Hepatocyte (in vitro differentiated cells): ENCODE measurements around the gene NDRG3. TPM values are rescaled to one million over a fixed set of nuclear protein-coding genes. Genes with fewer than 3 reads are reported as not detected.

ENCODE experiments used
- DNase-seq: peaks from one replicate; pipeline ENCODE4 v3.0.0-alpha.2; 2016; ENCODE audit warnings: low spot score
- H2AFZ ChIP-seq: fragments of 200-600 bp; sonication (generic); 2 replicates; pipeline ENCODE4 v1.6.0; 2016; ENCODE audit warnings: antibody characterized with exemption, mild to moderate bottlenecking
- H3K27ac ChIP-seq: fragments of 200-600 bp; sonication (generic); 2 replicates; pipeline ENCODE4 v1.5.1; 2016; ENCODE audit warnings: mild to moderate bottlenecking
- H3K27me3 ChIP-seq: fragments of 200-600 bp; sonication (generic); 2 replicates; pipeline ENCODE4 v1.6.1; 2016
- H3K36me3 ChIP-seq: fragments of 200-600 bp; sonication (generic); replicated peaks from 2 replicates; pipeline ENCODE4 v1.5.1; 2016; ENCODE audit warnings: low read depth; ENCODE audit not compliant: insufficient read depth
- H3K4me1 ChIP-seq: fragments of 200-600 bp; sonication (generic); 2 replicates; pipeline ENCODE4 v1.5.1; 2016; ENCODE audit warnings: mild to moderate bottlenecking, moderate library complexity; ENCODE audit not compliant: insufficient read depth
- H3K4me2 ChIP-seq: fragments of 200-600 bp; sonication (generic); 2 replicates; pipeline ENCODE4 v1.6.0; 2016
- H3K4me3 ChIP-seq: fragments of 200-600 bp; sonication (generic); 2 replicates; pipeline ENCODE4 v1.5.1; 2016; ENCODE audit warnings: mild to moderate bottlenecking
- H3K79me2 ChIP-seq: fragments of 200-600 bp; sonication (generic); 2 replicates; pipeline ENCODE4 v1.6.0; 2017; ENCODE audit warnings: mild to moderate bottlenecking
- H3K9me2 ChIP-seq: fragments of 200-600 bp; sonication (generic); replicated peaks from 2 replicates; pipeline ENCODE4 v1.6.0; 2017; ENCODE audit warnings: mild to moderate bottlenecking; ENCODE audit not compliant: insufficient read depth
- H3K9me3 ChIP-seq: fragments of 200-600 bp; sonication (generic); 2 replicates; pipeline ENCODE4 v1.5.1; 2016; ENCODE audit warnings: low read depth, mild to moderate bottlenecking
- H4K20me1 ChIP-seq: fragments of 200-600 bp; sonication (generic); 2 replicates; pipeline ENCODE4 v1.6.0; 2016; ENCODE audit warnings: mild to moderate bottlenecking; ENCODE audit not compliant: insufficient read depth, poor library complexity, severe bottlenecking
- CTCF ChIP-seq: fragments of 200-600 bp; sonication (generic); IDR thresholded peaks from 2 replicates; pipeline ENCODE4 v1.5.1; 2016; ENCODE audit warnings: antibody characterized with exemption, mild to moderate bottlenecking; ENCODE audit not compliant: poor library complexity
- EZH2 ChIP-seq: fragments of 200-600 bp; sonication (generic); IDR thresholded peaks from 2 replicates; pipeline ENCODE4 v1.6.1; 2016; ENCODE audit warnings: antibody characterized with exemption, mild to moderate bottlenecking, borderline replicate concordance
- EZH2phosphoT487 ChIP-seq: fragments of 200-600 bp; sonication (generic); IDR thresholded peaks from one replicate; pipeline ENCODE4 v1.6.1; 2018; ENCODE audit warnings: antibody characterized with exemption, mild to moderate bottlenecking, low read depth, moderate library complexity; ENCODE audit not compliant: unreplicated experiment, severe bottlenecking
- WGBS: methylation state at CpG from one replicate; pipeline ENCODE4 v1.1.6; 2016; ENCODE audit warnings: low lambda C conversion rate; ENCODE audit errors: missing lambda C conversion rate; 5-methylcytosine and 5-hydroxymethylcytosine counted together
- polyA plus RNA-seq: library from polyadenylated mRNA; unstranded; fragments of >200 nt; fragmentation: Nextera tagmentation; extraction: Ambion mirVana; gene quantifications from 2 replicates; pipeline ENCODE4 v1.2.1, GENCODE V29; 2016
- total RNA-seq: library from RNA; depleted of rRNA; stranded (reverse); fragments of >200 nt; gene quantifications from 2 replicates; pipeline ENCODE4 v1.2.3, GENCODE V29; 2014

Gene NDRG3
- total and polyA plus RNA-seq, 2 experiments from 2014 or later, result 19.1 to 19.5 TPM

- Histone ChIP-seq H3K9me3 (no peaks in the 10 kb centered on the region), H3K27me3 (no peaks in the 10 kb centered on the region), H3K4me3 (no peak overlapping the region), H3K9me2 (no peaks in the 10 kb centered on the region), H3K4me2 (no peak overlapping the region), H3K27ac (no peak overlapping the region), H4K20me1 (no peaks in the 10 kb centered on the region), H2AFZ (no peak overlapping the region), H3K4me1 (no peaks in the 10 kb centered on the region), H3K79me2 (no peaks in the 10 kb centered on the region), H3K36me3 (no peaks in the 10 kb centered on the region)
- 92% methylated on average over 3 of the region's 3 CpGs for WGBS
- DNase-seq, result no peak
- TF ChIP-seq EZH2phosphoT487 (no peak), EZH2 (no peak)
Observed at GRCh38 chr20:36717021-36717420, 28.9 kb downstream of the NDRG3 start.

GRCh38 chr20:36712775-36713174 lies 33.1 kb downstream of the NDRG3 start:
- H3K4me2 ChIP-seq, result no peak overlapping the region
- 81% methylated on average over 1 of the region's 1 CpG for WGBS
- TF ChIP-seq EZH2 (no peak), EZH2phosphoT487 (no peak), CTCF (no peak)
- H2AFZ ChIP-seq, result no peak overlapping the region
- no peak overlapping the region for H3K4me3 ChIP-seq
- H3K27ac ChIP-seq, result no peak overlapping the region
- no peaks in the 10 kb centered on the region for H3K27me3 ChIP-seq
- H3K4me1 ChIP-seq, result no peaks in the 10 kb centered on the region
- no peak for DNase-seq
- H4K20me1 ChIP-seq, result no peaks in the 10 kb centered on the region
- H3K9me3 ChIP-seq, result no peaks in the 10 kb centered on the region
- H3K36me3 ChIP-seq, result no peaks in the 10 kb centered on the region
- H3K9me2 ChIP-seq, result no peaks in the 10 kb centered on the region
- H3K79me2 ChIP-seq, result no peaks in the 10 kb centered on the region

GRCh38 chr20:36709126-36709525 lies 36.8 kb downstream of the NDRG3 start:
- no peak for TF ChIP-seq EZH2
- TF ChIP-seq EZH2phosphoT487, result no peak
- TF ChIP-seq CTCF, result no peak
- DNase-seq, result no peak
- Histone ChIP-seq H3K79me2 (no peaks in the 10 kb centered on the region), H3K4me1 (no peaks in the 10 kb centered on the region), H3K4me3 (no peak overlapping the region), H3K9me2 (no peaks in the 10 kb centered on the region), H3K4me2 (no peak overlapping the region), H3K27ac (no peak overlapping the region), H3K27me3 (no peaks in the 10 kb centered on the region), H3K36me3 (no peaks in the 10 kb centered on the region), H4K20me1 (no peaks in the 10 kb centered on the region), H2AFZ (no peak overlapping the region), H3K9me3 (no peaks in the 10 kb centered on the region)
- WGBS, result 89% methylated on average over 5 of the region's 5 CpGs

DNA sequence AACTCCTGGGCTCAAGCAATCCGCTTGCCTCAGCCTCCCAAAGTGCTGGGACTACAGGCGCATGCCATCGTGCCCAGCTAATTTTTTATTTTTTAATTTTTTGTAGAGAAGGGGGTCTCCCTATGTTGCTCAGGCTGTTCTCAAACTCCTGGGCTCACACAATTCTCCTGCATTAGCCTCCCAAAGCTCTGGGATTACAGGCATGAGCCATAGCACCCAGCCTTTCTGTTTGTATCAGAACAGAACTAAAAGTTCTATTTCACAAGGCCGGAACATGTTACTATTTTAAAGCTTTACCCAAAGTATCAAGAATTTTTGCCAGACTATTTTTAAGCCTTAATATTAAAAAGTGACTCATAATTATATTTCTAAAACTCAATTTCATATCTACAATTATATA lies 42.4 kb downstream of the NDRG3 start:
- Histone ChIP-seq H3K36me3 (no peaks in the 10 kb centered on the region), H3K4me1 (no peaks in the 10 kb centered on the region), H3K79me2 (no peaks in the 10 kb centered on the region), H3K27me3 (no peaks in the 10 kb centered on the region), H3K9me2 (no peaks in the 10 kb centered on the region), H4K20me1 (no peaks in the 10 kb centered on the region), H2AFZ (no peak overlapping the region), H3K4me3 (no peak overlapping the region), H3K4me2 (no peak overlapping the region), H3K9me3 (no peaks in the 10 kb centered on the region), H3K27ac (no peak overlapping the region)
- 99% methylated on average over 4 of the region's 4 CpGs for WGBS
- TF ChIP-seq EZH2phosphoT487 (no peak), CTCF (no peak), EZH2 (no peak)
- no peak for DNase-seq
